DMS79 treated with DMSO at 0.1 percent for 48 hours (cell line): ENCODE results near the gene SPARC.

ENCODE experiments used
- DNase-seq: peaks from one replicate; lab custom pipeline; 2025; lab: John Stamatoyannopoulos, UW

The SPARC gene

DNA sequence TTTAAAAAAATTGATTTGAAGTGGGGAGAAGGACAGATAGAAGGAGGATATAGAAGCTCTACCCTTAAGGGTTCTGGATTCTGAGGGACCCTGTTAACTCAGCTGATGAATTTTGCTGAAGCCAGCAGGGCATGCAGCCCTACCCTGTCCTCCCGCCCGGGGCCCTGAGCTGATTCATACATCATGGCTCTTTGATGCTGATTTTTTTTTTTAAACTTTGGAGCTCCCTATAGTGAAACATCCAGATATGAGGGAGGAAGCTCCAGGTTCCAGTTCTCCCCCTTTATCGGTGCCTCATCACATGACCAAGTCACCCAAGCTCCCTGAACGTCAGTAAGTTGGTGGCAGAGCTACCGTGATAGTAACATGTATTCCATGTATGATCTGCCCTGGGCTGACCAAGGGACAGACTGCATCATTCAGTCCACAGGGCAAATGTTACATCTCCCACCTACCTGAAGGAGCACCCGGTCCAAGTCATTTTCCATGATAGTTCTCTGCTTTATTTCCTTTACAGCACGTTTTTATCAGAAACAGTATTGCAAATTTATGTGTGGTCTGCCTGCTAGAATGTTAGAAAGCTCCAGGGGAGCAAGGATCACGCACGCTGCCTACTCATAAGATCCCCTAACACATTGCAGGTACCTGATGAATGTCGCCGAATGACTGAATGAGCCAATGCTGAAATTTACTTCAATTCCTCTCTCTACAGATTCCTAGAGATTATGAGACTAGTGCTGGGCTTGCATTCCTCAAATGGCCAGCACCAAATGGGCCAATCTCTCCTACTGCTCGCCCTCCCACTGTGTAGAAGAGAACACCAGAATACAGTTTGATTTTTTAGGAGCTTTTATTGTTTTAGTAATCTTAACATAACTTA, 25.9 kb downstream of the SPARC start:
- no peak for DNase-seq

DNA sequence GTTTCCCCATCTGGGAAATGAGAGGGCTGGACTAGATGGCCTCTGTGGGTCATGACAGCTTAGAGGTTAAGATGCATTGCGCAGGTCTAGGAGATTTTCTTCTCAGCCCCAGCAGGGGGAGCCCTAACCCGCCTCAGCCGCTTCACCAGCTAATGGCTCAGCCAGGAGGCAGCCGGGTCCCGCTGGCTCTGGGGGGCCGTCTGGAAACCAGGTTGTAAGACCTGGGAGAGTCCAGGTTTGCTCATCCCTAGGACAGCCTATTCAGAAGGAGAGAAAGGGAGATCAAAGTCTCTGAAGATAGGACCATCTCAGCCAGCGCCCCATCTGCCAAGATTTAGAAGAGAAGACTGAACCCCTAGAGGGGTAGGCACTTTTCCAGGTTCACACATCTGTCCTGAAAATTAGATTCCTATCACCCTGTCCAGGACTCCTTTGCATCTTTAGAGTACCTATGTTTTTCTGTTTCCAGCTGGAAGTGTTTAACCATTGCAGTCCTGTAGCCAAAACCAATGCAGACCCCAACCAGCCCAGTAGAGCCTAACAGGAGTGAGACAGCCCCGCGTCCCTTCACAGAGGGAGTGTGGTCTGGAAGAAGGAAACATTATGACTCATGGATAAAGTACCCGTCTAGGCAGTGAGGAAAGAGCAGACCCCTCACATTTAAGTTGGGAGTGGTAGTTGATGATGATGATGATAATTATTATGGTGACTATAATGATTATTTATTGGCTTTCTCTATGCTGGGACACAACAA, 27.5 kb downstream of the SPARC start:
- peak; percentile 43 for DNase-seq

DNA sequence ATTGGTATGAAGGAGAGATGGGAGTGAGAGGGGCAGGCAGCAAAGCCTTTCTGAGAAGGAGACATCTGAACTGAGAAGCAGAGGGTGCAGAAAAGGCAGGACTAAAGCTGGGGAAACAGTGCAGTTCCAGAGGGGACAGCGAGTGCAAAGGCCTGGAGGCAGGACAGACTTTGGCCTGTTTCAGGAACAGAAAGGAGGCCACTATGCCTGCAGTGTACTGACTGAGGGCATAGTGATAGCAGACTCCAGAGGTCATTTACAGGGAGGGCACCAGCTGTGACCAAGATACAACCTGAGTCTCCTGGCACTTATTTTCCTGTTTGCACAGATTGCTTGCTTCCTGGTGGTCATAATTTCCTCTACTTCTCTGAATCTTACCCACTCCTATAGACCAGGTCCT, 29.6 kb downstream of the SPARC start:
- no peak for DNase-seq

DNA sequence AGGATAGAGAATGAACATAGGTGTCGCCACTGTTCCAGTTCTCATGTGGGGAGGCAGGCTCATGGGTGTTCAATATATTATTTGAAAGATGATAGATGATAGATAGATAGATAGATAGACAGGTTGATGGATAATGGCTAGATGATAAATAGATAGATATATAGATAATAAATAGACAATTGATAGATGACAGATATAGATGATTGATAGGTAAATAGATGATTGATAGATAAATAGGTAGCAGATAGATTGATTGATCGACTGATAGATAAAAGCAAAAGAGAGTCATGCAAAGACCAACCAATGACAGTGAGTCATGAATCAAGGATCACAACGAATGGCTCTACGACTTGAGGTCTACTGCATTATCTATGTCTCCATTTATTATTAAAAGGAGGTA, 30.4 kb downstream of the SPARC start:
- no peak for DNase-seq

DNA sequence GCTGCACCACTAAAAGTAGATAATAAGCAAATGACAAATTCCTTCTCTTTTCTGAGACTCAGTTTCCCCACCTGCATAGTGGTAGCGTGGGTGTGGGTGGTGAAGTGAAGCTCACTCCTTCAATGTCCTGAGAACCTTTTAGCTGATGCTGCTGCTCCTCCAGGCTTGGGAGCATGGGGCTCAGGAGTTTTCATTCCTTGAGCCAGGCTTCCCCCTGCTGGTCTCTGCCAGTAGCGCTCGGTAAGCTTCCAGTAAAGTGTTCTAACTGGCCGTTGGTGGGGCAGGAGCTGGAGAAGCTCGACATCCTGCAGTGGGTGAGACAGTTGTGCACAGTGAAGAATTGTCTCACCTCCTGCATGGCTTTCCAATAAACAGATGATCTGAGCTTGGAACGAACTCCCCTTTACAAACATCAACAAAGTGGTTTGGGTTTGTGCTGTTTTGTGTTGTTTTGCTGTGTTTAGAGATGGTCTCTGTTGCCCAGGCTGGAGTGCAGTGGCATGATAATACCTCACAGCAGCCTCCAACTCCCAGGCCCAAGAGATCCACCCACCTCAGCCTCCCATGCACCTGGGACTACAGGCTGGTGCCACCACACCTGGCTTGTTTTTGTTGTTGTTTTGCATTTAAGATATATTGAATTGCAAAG, 34.6 kb downstream of the SPARC start:
- peak; percentile 6 for DNase-seq

DNA sequence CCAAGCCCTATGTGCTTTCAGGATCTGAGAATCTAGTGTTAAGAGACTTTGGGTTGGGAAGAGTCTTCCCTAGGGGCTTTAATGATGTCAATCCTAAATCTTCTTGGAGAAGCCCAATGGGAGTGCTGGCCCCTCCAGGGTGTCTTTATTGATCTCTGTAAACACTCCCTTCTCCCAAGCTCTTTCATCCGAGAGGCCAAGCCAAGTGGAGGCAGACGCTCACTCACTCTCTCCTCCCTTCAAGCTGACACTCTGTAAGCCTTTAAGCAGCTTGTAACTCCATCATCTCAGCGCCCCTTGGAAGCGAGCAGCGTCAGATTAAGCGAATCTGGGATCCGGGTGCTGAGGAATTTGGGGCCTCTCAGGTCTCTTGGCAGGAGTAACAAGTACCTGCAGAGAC, 37.7 kb downstream of the SPARC start:
- DNase-seq, result no peak

DNA sequence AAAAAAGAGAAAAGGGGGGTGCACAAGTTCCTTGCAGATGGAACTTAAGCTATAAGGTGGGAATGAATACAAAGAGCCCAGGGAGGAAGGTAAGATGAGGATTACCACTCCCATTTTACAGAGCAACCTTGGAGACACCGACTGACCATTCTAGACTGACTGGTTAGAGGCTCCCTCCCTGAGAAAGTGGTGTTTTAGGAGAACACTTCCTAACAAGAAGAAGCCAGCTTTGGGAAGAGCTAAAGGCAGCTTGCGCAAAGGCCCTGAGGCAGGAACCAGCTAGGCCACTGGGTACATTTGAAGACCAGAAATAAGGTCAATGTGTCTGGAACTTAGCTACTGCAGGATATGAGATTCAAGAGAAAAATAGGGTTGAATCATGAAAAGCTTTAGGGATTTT, 38.6 kb downstream of the SPARC start:
- no peak for DNase-seq

DNA sequence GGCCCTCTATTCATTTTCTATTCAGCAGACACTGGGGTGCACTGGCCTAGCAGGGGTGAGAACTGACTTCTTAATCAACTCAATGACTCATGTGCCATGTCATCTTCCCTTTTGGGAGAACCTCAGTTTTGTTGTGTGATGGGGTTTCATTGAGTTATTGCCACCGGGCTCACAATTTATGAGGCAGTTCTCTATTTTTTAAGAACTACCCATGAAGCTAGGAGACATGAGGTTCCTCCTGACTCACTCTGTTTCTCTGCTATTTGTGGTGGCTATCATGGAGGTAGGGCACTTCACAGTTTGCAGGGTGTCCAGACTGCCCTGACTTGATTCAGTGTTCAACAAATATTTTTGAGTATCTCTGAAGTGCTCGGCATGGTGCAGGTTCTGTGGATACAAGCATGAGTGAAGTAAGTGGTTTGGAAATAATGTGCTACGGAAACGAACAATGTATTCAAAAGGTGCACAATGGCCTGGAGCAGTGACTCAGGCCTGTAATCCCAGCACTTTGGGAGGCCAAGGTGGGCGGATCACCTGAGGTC, 39.3 kb downstream of the SPARC start:
- DNase-seq, result no peak

DNA sequence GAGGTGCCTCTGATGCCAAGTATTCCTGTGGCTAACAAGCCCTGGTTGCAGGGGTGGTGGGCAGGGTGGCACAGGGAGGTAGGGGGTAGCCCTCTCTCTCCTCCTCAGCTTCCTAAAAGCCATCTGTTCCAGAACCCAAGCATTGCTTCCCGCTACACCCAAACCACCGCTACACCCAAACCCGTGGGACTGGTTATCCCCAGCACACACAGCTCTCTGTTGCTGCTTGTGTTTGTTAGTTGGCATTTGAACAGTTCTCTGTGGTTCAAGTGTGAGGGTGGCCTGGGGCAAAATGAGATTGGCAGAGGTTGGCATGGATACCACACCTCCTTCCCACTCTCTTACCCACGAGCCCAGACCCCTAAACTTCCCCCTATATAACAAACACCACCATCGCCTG, 40.4 kb downstream of the SPARC start:
- DNase-seq, result no peak

DNA sequence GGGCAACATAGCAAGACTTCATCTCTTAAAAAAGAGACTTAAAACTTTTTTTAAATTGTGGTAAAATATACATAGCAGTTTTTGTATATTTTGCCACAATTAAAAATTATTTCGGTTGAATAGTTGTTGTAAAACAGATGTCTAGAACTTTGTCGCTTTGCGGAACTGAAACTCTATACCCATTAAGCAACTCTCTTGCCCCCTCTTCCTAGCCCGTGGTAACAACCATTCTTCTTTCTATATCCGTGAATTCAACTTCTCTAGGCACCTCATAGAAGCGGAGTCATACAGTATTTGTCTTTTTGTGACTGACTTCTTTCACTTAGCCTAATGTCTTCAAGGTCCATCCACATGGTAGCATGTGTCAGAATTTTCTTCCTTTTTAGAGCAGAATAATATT, 43.3 kb downstream of the SPARC start:
- DNase-seq, result no peak

DNA sequence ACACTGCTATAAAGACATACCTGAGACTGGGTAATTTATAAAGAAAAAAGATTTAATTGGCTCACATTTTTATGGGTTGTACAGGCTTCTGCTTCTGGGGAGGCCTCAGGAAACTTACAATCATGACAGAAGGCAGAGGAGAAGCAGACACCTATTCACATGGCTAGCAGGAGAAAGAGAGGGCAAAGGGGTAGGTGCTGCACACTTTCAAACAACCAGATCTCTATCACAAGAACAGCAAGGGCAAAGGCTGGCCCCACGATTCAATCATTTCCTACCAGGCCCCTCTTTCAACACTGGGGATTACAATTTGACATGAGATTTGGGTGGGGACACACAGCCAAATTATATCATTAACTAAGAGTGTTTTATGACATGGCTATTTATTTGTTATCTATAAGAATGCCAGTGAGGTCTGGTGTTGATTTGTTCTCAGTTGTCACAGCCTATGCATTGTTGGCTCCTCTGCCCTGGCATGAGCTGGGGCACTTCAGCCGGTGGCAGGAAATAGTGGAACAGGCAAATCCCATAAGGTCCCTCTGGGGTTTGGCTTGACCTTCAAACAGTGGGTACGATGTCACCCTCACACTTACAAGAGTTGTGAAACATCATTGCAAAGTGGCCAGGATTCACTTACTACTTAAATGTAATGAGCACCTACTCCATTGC, 44.1 kb downstream of the SPARC start:
- DNase-seq, result no peak

DNA sequence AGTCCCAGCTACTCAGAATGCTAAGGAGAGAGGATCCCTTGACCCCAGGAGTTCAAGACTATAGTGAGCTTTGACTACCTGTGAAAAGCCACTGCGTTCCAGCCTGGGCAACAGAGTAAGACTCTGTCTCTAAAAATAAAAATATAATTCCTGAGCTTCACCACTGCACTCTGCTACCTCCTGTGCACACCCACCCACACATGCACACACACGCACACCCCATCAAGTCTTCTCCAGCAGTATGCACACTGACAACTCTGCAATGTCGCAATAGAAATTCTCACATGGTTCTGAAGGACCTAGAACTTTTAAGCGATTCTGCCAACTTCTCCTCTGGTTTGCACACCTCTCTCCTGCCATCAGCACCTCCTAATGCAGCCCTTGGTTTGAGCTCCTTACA, 48.1 kb downstream of the SPARC start:
- DNase-seq, result no peak

DNA sequence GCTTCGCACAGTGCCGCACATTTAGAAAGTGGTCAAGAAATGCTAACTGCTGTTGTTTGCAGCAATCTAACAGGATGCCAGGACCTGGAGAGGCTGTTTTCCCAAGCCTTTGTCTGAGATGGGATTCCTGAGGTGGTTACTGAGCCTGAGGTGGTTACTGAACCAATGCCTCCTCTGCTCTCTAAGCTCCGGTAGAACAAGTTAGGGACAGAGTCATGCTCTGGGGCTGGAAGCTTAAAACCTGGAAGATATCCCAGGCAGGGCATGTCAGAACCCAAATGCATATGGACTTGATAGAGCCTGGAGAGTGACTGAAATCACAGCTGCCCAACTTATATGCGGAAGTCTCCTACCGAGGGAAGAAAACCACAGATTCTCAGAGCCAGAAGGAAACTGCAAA, 49.0 kb downstream of the SPARC start:
- DNase-seq, result peak; percentile 51

DNA sequence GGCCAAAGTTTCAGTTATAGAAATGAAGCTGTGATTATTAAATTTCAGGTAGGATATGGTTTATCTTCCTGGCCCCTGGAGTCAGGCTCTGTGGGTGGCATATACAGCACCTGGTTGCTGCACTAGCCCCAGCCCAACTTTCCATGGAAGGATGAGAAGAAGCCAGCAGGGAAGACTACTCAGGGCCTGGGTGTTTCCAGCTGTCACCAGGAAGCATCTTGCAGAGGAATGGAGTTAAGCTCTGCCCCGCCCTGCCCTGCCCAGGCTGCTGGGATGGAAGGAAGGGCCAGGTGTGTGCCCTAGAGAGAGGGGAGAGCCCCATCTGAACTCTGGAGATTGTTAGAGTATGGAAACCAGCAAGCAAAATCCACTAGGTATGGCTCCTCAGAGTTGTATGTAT, 52.8 kb downstream of the SPARC start:
- DNase-seq, result no peak

DNA sequence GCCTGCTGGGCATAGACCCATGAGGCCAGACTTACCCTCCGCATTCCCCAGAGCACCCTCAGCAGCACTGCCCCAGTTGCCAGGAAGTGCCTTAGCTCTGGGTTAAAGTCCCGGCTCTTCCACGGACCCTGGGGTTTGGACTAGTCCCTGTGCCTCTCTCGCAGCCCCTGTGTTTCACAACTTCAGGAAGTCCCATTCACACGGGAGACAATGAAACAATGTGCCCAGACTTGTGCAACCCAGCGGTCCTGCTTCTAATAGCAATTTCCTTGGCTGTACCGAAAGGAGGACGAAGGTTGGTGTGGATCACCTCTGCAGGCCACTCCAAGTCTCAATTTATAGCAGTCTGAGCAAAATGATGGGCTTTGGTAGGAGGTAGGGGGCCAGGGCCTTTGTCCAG, 53.8 kb downstream of the SPARC start:
- DNase-seq, result no peak

DNA sequence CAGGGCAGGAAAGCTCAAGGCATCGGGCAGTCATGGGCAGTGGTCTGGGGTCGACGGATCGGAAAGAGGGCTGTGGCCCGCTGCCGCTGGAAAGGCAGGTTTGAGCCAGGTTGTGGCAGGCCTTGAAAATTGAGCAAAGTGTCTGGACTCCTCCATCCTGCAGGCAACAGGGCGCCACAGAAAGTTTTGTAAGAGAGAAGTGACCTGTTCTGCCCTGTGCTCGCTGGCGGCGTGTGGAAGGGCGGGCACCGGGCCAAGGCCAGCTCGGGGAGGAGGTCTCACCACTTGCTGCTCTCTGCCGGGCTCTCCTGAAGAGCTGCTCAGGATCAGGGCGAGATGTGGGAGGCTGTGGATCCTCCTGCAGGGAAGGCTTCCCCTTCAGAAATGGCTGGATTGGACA, 54.2 kb downstream of the SPARC start:
- DNase-seq, result no peak

DNA sequence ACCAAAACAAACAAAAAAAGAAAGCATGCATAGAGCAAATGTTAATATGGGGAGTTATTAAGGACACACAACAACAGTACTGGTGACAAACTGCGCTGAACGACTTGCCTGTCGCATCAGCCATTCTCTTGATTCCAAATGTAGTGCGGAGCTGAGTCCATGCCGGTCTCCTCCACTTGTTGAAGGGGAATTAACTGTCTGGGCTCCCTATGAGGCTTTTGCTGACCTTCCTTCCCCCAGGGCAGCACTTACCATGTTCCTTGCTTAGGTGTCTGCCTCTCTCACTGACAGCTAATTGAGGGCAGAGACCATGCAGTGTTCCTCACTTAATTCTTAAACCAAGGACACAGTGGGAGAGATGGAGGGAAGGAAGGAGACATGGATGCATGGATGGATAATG, 54.8 kb downstream of the SPARC start:
- no peak for DNase-seq

DNA sequence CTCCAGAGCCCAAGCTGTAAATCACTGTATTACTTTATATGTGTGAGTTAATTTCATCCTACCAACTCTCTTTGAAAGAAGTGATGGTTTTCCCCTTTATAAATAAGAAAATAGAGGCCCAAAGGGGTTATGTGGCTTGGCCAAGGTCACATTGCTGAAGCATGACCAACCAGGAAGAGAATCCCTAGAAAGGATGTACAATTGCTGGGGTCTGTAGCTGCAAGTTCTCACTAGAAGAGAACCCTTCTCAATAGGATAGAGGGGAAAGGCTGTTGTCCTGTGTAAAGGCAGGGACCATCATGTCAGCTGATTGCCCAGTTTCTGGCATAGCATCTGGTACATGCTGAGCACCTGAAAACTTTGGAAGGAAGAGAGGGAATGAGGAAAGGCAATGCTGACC, 56.6 kb downstream of the SPARC start:
- no peak for DNase-seq

DNA sequence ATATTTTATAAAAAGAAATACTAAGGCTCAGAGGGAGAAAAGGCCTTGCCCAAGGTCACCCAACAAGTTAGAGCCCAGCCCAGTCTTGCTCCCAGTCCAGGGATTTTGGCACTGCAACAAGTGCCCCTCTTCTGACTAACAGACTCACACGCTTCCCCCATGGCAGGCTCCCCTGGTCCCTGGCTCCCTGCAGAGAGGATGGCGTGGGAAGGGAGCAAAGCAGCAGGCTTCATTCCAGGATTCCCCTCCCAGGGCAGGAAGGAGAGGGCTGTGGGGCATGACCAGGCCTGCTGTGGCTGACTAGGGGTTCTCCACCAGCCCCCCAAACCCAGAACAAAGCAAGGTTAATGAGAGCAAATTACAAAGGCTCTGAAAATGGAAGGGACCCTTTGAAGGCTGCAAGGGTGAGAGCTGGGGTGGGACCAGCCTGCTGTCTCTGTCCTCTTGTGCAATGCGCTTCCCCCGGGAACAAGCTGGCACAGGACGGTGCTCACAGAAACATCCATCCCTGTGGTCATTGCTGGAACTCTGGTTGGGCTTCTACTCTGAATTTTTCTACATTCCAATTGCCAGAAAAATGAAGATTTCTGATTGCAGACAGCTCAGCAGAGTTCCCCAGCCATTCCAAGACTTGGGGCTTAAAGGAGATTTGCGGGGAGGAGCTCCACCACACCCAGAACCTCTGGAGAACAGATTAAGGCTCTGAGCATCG, 58.4 kb downstream of the SPARC start:
- no peak for DNase-seq

DNA sequence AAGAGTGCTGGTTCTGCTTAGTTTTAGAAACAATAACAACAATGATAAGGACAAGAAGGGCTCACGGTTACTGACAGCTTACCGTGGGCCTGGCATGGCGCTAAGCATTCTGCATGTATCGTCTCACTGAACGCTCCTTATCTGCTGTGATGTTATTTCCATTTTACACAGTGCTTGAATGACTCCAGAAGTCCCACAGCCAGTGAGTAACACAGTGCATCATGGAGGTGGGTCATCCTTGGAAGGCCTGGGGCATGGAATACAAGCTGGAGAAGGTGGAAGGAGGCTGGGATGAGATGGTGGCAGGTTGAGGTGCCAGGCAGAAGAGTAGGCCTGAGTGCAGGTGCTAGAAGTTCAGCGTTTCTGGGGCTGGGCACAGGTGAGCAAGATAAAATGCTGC, 59.1 kb downstream of the SPARC start:
- DNase-seq, result no peak

DNA sequence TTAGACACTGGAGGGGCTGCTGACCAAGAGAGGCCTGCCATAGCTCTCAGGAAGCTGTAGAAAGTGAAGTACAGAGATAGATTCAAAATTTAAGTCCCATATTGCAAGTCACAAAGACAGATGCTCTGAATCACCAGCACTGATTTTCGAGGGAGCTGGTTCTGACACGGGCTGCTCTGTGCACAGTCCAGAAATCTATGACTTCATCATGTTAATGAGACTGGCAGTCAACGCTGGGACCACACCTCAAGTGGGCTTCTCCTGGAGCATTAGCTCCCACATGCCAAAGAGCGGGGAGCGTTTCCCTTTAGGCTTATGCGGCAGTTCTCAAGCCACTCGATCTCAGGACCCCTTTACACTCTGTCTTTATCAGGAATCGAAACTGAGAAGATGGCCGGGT, 61.4 kb downstream of the SPARC start:
- no peak for DNase-seq

DNA sequence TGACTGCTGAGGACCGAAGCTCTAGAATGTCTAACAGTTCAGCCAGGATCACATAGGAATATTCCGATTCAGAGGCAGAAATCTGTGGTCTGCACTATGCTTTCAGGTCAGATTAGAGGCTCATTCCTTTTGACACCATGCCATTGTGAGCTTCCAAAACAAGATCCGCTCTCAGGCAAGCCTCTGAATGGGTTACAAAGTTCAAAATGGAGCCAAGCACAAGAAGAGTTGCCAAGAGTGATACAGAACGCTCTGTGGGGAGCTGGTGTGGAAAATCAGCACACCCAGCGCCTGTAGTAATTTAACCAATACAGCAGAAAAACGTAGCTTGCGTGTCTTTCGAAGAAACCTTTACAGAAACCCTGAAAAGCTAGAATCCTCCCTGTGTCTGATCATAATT, 62.2 kb downstream of the SPARC start:
- no peak for DNase-seq
